HG02943 (cell line): Measurements from ENCODE around the gene ATF7IP.
"Not testable (repeated sequence)": the region's sequence is repeated elsewhere in the genome, so short reads cannot be mapped to it uniquely, and the experiment has no call there.

ENCODE experiments used
- ATAC-seq: cut with Tn5 transposase; IDR thresholded peaks from one replicate; pipeline ENCODE4 v1.9.1; 2021; ENCODE audit warnings: mild to moderate bottlenecking, low read depth, moderate library complexity; ENCODE audit not compliant: unreplicated experiment

ATF7IP gene, protein sequence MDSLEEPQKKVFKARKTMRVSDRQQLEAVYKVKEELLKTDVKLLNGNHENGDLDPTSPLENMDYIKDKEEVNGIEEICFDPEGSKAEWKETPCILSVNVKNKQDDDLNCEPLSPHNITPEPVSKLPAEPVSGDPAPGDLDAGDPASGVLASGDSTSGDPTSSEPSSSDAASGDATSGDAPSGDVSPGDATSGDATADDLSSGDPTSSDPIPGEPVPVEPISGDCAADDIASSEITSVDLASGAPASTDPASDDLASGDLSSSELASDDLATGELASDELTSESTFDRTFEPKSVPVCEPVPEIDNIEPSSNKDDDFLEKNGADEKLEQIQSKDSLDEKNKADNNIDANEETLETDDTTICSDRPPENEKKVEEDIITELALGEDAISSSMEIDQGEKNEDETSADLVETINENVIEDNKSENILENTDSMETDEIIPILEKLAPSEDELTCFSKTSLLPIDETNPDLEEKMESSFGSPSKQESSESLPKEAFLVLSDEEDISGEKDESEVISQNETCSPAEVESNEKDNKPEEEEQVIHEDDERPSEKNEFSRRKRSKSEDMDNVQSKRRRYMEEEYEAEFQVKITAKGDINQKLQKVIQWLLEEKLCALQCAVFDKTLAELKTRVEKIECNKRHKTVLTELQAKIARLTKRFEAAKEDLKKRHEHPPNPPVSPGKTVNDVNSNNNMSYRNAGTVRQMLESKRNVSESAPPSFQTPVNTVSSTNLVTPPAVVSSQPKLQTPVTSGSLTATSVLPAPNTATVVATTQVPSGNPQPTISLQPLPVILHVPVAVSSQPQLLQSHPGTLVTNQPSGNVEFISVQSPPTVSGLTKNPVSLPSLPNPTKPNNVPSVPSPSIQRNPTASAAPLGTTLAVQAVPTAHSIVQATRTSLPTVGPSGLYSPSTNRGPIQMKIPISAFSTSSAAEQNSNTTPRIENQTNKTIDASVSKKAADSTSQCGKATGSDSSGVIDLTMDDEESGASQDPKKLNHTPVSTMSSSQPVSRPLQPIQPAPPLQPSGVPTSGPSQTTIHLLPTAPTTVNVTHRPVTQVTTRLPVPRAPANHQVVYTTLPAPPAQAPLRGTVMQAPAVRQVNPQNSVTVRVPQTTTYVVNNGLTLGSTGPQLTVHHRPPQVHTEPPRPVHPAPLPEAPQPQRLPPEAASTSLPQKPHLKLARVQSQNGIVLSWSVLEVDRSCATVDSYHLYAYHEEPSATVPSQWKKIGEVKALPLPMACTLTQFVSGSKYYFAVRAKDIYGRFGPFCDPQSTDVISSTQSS

GRCh38 chr12:14365294-14366208, at the start of gene ATF7IP:
ATF7IP (plus strand) TSS chr12:14365682; CDS start chr12:14423916, 58,234 bp downstream.
- ATAC-seq: peak; percentile 65

- no peak for ATAC-seq
Measured at GRCh38 chr12:14317362-14318146, 47.9 kb upstream of the ATF7IP start.

- not testable (repeated sequence) for ATAC-seq
Measured at GRCh38 chr12:14319704-14320427, 45.6 kb upstream of the ATF7IP start.

DNA sequence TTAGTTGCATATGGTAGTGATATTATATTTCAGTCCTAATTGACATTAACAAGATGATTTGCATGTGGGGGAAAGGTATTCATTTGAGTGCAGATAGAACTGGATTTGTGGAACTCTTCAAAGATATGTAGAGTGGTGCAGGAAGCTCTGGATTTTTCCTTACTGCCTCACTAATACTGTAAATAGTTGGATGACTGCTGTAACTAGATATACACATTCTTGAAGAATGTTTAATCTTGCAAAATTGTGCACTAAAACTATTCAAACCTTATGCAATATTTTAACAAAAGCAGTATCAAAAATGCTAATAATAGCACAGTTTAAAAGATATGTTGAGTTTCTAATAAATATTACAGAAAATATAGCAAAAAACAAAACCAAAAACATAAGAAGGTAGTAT, 43.1 kb upstream of the ATF7IP start:
- no peak for ATAC-seq

GRCh38 chr12:14325716-14326343, 39.7 kb upstream of the ATF7IP start:
- no peak for ATAC-seq

DNA sequence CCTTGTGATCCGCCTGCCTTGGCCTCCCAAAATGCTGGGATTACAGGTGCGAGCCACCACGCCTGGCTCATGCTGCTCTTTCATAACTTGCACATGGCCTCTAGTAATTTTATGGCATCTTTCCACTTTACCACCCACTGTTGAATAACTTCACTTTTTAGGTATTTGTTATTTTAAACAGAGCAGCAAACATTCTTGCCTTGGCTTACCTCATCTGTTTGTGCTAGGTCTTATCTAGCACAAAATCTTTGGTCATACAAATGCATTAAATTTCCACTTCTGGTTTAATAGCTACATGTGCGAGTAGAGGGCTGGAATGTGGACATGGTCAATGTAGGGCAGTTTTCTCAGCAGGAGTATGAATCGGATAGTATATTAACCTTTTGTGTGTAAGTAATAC, 38.8 kb upstream of the ATF7IP start:
- no peak for ATAC-seq

GRCh38 chr12:14327711-14328110, 37.8 kb upstream of the ATF7IP start:
- ATAC-seq: no peak

DNA sequence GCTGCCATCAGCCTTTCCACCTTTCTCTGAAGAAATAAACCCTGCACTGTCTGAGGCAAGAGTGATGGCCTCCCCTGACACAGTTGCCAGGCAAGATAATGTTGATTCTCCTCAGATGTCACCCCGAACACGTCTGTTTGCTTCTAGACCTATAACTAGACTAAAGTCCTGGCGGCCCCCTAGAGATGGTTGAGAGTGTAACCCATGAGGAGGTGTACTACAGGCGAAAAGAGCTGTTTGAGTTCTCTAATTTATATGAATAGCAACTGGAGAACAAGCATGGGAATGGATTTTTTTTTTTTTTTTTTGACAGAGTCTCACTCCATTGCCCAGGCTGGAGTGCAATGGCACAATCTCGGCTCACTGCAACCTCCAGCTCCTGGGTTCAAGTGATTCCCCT, 33.0 kb upstream of the ATF7IP start:
- no peak for ATAC-seq

DNA sequence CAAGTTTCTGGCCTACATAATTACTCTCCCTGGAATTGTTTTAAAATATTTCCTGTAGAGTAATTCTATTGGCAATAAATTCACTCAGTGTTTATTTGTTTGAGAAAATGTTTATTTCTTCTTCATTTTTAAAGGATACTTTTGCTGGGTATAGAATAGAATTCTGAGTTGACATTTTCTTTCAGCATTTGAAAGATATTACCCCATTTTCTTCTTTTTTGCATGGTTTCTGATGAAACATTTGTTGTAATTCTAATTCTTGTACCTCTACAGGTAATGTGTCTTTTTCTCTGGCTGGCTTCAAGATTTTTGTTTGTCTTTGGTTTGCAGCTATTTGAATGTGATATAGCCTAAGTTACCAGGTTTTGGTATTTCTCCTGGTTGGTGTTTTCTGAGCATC, 25.1 kb upstream of the ATF7IP start:
- no peak for ATAC-seq

DNA sequence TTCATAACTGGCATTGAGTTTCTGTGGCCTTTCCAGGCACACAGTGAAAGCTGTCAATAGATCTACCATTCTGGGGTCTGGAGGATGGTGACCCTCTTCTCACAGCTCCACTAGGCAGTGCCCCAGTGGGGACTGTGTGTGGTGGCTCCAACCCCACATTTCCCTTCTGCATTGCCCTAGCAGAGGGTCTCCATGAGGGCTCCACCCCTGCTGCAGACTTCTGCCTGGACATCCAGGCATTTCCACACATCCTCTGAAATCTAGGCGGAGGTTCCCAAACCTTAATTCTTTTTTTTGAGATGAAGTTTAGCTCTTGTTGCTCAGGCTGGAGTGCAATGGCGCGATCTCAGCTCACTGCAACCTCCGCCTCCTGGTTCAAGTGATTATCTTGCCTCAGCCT, 14.0 kb upstream of the ATF7IP start:
- not testable (repeated sequence) for ATAC-seq

- ATAC-seq: not testable (repeated sequence)
Measured at GRCh38 chr12:14352066-14352465, 13.4 kb upstream of the ATF7IP start.

DNA sequence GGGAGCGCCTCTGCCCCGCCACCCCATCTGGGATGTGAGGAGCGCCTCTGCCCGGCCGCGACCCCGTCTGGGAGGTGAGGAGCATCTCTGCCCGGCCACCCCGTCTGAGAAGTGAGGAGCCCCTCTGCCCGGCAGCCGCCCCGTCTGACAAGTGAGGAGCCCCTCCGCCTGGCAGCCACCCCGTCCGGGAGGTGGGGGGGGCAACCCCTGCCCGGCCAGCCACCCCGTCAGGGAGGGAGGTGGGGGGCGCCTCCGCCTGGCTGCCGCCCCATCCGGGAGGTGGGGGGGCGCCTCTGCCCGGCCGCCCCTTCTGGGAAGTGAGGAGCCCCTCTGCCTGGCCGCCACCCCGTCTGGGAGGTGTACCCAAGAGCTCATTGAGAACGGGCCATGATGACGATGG, 10.8 kb upstream of the ATF7IP start:
- not testable (repeated sequence) for ATAC-seq

DNA sequence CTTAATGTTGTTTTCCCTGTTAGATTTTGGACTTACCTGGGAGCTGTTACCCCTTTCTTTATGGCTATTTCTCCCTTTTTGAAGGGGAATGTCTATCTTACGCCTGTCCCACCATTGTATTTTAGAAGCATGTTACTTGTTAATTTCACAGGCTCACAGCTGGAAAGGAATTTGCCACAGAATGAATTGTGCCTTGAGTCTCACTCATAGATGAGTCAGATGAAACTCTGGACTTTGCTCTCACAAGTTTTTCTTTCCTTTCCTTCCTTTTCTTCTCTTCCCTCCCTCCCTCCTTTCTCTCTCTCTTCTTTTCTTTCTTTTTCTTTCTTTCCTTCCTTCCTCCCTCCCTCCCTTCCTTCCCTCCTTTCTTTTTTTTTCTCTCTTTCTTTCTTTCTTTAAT, 9.3 kb upstream of the ATF7IP start:
- ATAC-seq: no peak

GRCh38 chr12:14357486-14357885, 8.0 kb upstream of the ATF7IP start:
- ATAC-seq: no peak

DNA sequence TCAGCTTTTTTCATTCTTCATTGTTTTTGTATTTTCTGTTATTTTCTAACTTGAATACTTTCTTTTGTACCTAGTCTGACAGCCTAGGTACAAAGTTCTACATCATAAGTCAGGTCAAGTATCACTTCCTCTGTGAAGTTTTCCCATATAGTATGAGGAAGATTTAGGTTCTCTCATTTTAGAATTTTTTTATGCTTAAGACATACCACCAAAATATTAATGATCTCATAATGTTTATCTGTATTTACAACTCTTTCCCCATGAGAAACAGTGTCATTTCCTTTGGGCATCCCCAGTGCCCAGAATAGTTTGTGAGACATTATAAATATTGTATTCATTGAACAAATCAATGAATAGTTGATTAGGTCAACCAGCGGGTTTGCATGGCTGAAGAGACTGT, 3.1 kb upstream of the ATF7IP start:
- no peak for ATAC-seq

- ATAC-seq: no peak
Measured at GRCh38 chr12:14364583-14365271, 755 bp upstream of the ATF7IP start.
